Tibial nerve (tissue), 4 donors: Measurements from ENCODE around the gene CTBP2. TPM values are rescaled to one million over a fixed set of nuclear protein-coding genes. Genes with fewer than 3 reads are reported as not detected.

Experiments
- DNase-seq, 2 donors: peaks; one replicate each; pipeline ENCODE4 v3.0.0-alpha.2; 2019; ENCODE audit warnings: low spot score in 2 of 2
- H3K27ac ChIP-seq, 4 donors: fragments of 200-600 bp; sonication (generic) in 3 of 4; one replicate each; pipeline ENCODE4 v1.5.1; 2017 to 2019; ENCODE audit warnings: mild to moderate bottlenecking in 1 of 4
- H3K27me3 ChIP-seq, 2 donors: fragments of 200-600 bp; sonication (generic) in 1 of 2; one replicate each; pipeline versions ENCODE4 v1.5.1 to v1.6.0; 2017 to 2019
- H3K36me3 ChIP-seq, 3 donors: fragments of 200-600 bp; sonication (generic); one replicate each; pipeline ENCODE4 v1.5.1; 2018 to 2019
- H3K4me1 ChIP-seq, 4 donors: fragments of 200-600 bp; sonication (generic) in 3 of 4; one replicate each; pipeline ENCODE4 v1.5.1; 2017 to 2019
- H3K4me3 ChIP-seq, 4 donors: fragments of 200-600 bp; sonication (generic) in 3 of 4; one replicate each; pipeline ENCODE4 v1.5.1; 2017 to 2019; ENCODE audit warnings: mild to moderate bottlenecking in 1 of 4, moderate library complexity in 1 of 4
- H3K9me3 ChIP-seq, 4 donors: fragments of 200-600 bp; sonication (generic) in 3 of 4; one replicate each; pipeline ENCODE4 v1.5.1; 2017 to 2019
- CTCF ChIP-seq, 5 experiments: fragments of 200-600 bp in 3 of 5; fragments of 450-650 bp in 2 of 5; sonication (generic) in 3 of 5; IDR thresholded peaks; one replicate each; pipeline ENCODE4 v1.5.1; 2016 to 2019; ENCODE audit warnings: antibody characterized with exemption in 5 of 5, mild to moderate bottlenecking in 3 of 5, moderate library complexity in 2 of 5
- EP300 ChIP-seq, 2 donors: sonication (generic); formaldehyde crosslinking; IDR thresholded peaks; one replicate each; pipeline ENCODE4 v1.6.1; 2017; ENCODE audit warnings: antibody characterized with exemption in 2 of 2, mild to moderate bottlenecking in 1 of 2
- POLR2A ChIP-seq, 2 donors: fragments of 450-650 bp; IDR thresholded peaks; one replicate each; pipeline ENCODE4 v1.6.1; 2017; ENCODE audit warnings: antibody characterized with exemption in 2 of 2, mild to moderate bottlenecking in 2 of 2, moderate library complexity in 2 of 2
- WGBS, 2 donors: methylation state at CpG; one replicate each; pipeline ENCODE4 v1.1.5; 2018; 5-methylcytosine and 5-hydroxymethylcytosine counted together
- total RNA-seq, 4 donors: library from RNA; depleted of rRNA; stranded (reverse); fragments of >200 nt; gene quantifications; one replicate each; pipeline ENCODE4 v1.1.0, GENCODE V29; 2016

Gene CTBP2
- total RNA-seq, 4 donors from 2014 or later = 40.4 to 97.9 (median 62.3) TPM

GRCh38 chr10:125161707-125162119, 1.4 kb upstream of the CTBP2 start:
- no peaks in the 10 kb centered on the region for H3K27me3 ChIP-seq
- peaks cover 0 to 28% (median 13%) of the 10 kb centered on the region in 4 donors for H3K4me1 ChIP-seq
- peak overlapping the region; percentile 85 to 96 (median 94) for H3K27ac ChIP-seq
- 5 to 22% methylated on average over 7 to 35 of the region's 39 CpGs for WGBS, 2 donors
- TF ChIP-seq EP300 (IDR thresholded peaks at IDR 0.05) (no peak), POLR2A (IDR thresholded peaks at IDR 0.05) (no peak), CTCF (IDR thresholded peaks at IDR 0.05) (no peak)
- no peaks in the 10 kb centered on the region for H3K36me3 ChIP-seq
- H3K9me3 ChIP-seq = no peaks in the 10 kb centered on the region
- H3K4me3 ChIP-seq = peak overlapping the region; percentile 69 to 94 (median 81)
- no peak for DNase-seq

GRCh38 chr10:125160856-125161706, 718 bp upstream of the CTBP2 start:
- Histone ChIP-seq H3K4me3 (peak overlapping the region; percentile 69 to 94 (median 81)), H3K4me1 (peaks cover 0 to 35% (median 19%) of the 10 kb centered on the region in 4 donors), H3K9me3 (no peaks in the 10 kb centered on the region), H3K36me3 (no peaks in the 10 kb centered on the region), H3K27ac (peak overlapping the region; percentile 85 to 96 (median 94)), H3K27me3 (no peaks in the 10 kb centered on the region)
- peak in 1 of 2 donors; percentile 71 for DNase-seq
- TF ChIP-seq CTCF (IDR thresholded peaks at IDR 0.05) (peak; percentile 21 to 71 (median 56)), EP300 (IDR thresholded peaks at IDR 0.05) (peak in 1 of 2 donors; percentile 16), POLR2A (IDR thresholded peaks at IDR 0.05) (peak in 1 of 2 donors; percentile 27)
- WGBS, 2 donors = 0 to 1% methylated on average over 38 to 48 of the region's 76 CpGs

GRCh38 chr10:125159486-125159931, 854 bp downstream of the CTBP2 start:
- no peaks in the 10 kb centered on the region for H3K27me3 ChIP-seq
- peak overlapping the region; percentile 85 to 96 (median 94) for H3K27ac ChIP-seq
- no peaks in the 10 kb centered on the region for H3K36me3 ChIP-seq
- TF ChIP-seq CTCF (IDR thresholded peaks at IDR 0.05) (peak in 1 of 5 experiments; percentile 4), EP300 (IDR thresholded peaks at IDR 0.05) (no peak), POLR2A (IDR thresholded peaks at IDR 0.05) (no peak)
- peak overlapping the region; percentile 69 to 94 (median 84) for H3K4me3 ChIP-seq
- H3K9me3 ChIP-seq = no peaks in the 10 kb centered on the region
- DNase-seq = no peak
- H3K4me1 ChIP-seq = peaks cover 0 to 50% (median 28%) of the 10 kb centered on the region in 4 donors
- WGBS, 2 donors = 0 to 3% methylated on average over 20 to 55 of the region's 66 CpGs

GRCh38 chr10:125158601-125159485, 1.5 kb downstream of the CTBP2 start:
- WGBS, 2 donors = 0 to 1% methylated on average over 16 to 68 of the region's 115 CpGs
- Histone ChIP-seq H3K27me3 (no peaks in the 10 kb centered on the region), H3K4me3 (peak overlapping the region; percentile 69 to 94 (median 84)), H3K36me3 (no peaks in the 10 kb centered on the region), H3K9me3 (no peaks in the 10 kb centered on the region), H3K4me1 (peaks cover 0 to 57% (median 34%) of the 10 kb centered on the region in 4 donors), H3K27ac (peak overlapping the region; percentile 85 to 96 (median 94))
- TF ChIP-seq POLR2A (IDR thresholded peaks at IDR 0.05) = peak in 1 of 2 donors; percentile 66
- TF ChIP-seq CTCF (IDR thresholded peaks at IDR 0.05) = peak in 2 of 5 experiments; percentile 19 to 48
- peak in 1 of 2 donors; percentile 67 for TF ChIP-seq EP300 (IDR thresholded peaks at IDR 0.05)
- no peak for DNase-seq
